GM12873 (cell line): ENCODE data around the gene UGT1A10.

ENCODE experiments used
- TF ChIP-seq, protein P1 (sequence below): IDR thresholded peaks from 2 replicates; pipeline ENCODE4 v1.5.1; 2012; ENCODE audit warnings: low read depth, mild to moderate bottlenecking, moderate library complexity, low read length, control low read depth; ENCODE audit not compliant: insufficient read depth; ENCODE audit errors: missing control alignments

Gene UGT1A10

DNA sequence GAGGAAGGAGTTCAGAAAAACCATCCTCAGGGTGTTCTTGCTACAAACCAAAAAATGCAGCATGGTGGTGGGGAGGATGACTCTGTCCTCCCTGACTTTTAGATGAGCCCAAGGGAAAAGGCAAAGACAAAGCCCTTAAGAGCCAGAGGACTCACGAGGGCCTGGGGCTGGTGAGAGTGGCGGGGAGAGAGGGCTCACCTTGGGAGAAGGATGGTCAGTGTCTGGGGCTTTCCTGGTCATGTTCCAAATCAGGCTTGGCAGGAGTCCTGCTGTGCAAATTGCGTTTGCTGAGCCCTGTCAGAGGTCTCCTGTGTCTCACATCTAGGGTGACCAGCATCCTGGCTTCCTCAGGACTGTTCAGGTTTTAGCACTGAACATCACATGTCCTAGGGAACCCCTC is 128.5 kb downstream of the UGT1A10 start:
- TF ChIP-seq, protein P1, sequence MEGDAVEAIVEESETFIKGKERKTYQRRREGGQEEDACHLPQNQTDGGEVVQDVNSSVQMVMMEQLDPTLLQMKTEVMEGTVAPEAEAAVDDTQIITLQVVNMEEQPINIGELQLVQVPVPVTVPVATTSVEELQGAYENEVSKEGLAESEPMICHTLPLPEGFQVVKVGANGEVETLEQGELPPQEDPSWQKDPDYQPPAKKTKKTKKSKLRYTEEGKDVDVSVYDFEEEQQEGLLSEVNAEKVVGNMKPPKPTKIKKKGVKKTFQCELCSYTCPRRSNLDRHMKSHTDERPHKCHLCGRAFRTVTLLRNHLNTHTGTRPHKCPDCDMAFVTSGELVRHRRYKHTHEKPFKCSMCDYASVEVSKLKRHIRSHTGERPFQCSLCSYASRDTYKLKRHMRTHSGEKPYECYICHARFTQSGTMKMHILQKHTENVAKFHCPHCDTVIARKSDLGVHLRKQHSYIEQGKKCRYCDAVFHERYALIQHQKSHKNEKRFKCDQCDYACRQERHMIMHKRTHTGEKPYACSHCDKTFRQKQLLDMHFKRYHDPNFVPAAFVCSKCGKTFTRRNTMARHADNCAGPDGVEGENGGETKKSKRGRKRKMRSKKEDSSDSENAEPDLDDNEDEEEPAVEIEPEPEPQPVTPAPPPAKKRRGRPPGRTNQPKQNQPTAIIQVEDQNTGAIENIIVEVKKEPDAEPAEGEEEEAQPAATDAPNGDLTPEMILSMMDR: no peak

DNA sequence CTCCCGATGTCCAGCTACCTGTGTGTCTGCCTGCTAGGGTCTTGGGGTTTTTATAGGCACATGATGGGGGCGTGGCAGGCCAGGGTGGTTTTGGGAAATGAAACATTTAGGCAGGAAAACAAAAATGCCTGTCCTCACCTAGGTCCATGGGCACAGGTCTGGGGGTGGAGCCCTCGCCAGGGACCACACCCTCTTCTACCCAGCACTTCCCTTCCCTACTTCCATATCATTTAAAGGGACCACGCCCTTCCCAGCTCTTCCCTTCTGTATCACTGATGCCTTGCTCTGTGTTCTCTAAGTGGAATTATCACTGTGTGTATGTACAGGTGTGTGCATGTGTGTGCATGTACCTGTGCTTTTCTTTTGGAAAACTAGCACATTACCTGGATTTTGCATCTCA is 130.2 kb downstream of the UGT1A10 start:
- TF ChIP-seq, protein P1: no peak

DNA sequence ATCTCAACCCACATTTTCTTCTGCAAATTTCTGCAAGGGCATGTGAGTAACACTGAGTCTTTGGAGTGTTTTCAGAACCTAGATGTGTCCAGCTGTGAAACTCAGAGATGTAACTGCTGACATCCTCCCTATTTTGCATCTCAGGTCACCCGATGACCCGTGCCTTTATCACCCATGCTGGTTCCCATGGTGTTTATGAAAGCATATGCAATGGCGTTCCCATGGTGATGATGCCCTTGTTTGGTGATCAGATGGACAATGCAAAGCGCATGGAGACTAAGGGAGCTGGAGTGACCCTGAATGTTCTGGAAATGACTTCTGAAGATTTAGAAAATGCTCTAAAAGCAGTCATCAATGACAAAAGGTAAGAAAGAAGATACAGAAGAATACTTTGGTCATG is 131.8 kb downstream of the UGT1A10 start:
- TF ChIP-seq, protein P1: no peak

DNA sequence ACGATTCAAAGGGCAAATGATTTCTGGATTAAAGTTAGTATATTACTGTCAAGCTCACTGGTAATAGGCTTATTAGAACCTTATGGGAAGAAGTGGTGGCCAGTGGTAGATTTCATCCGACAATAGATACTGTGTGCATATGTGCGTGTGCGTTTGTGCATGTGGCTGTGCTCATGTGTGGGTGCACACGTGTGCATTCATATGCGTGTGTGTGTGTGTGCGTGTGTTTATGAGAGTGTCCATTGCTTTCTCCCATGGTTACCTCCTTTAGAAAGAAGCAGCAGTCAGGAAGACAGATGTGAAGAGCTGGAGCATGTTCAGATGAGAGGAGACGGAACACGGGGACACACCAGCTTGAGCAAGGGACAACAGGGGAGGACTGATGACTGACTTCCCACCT is 133.0 kb downstream of the UGT1A10 start:
- TF ChIP-seq, protein P1: no peak

DNA sequence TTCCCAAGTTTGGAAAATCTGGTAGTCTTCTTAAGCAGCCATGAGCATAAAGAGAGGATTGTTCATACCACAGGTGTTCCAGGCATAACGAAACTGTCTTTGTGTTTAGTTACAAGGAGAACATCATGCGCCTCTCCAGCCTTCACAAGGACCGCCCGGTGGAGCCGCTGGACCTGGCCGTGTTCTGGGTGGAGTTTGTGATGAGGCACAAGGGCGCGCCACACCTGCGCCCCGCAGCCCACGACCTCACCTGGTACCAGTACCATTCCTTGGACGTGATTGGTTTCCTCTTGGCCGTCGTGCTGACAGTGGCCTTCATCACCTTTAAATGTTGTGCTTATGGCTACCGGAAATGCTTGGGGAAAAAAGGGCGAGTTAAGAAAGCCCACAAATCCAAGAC is 135.9 kb downstream of the UGT1A10 start:
- TF ChIP-seq, protein P1: no peak

DNA sequence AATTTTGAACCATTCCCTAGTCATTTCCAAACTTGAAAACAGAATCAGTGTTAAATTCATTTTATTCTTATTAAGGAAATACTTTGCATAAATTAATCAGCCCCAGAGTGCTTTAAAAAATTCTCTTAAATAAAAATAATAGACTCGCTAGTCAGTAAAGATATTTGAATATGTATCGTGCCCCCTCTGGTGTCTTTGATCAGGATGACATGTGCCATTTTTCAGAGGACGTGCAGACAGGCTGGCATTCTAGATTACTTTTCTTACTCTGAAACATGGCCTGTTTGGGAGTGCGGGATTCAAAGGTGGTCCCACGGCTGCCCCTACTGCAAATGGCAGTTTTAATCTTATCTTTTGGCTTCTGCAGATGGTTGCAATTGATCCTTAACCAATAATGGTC is 136.3 kb downstream of the UGT1A10 start:
- TF ChIP-seq, protein P1: no peak

DNA sequence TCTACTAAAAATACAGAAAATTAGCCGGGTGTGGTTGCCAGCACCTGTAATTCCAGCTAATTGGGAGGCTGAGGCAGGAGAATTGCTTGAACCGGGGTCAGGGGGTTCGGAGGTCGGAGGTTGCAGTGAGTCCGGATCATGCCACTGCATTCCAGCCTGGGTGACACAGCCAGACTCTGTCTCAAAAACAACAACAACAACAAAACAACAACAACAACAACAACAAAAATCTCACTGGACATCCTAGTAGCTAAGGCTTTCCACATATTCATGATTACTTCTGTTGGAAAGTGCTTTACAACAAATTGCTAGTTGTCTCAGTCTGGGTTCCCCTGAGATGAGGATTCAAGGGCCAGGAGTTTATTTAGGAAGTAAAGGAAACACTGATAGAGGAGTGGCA is 137.6 kb downstream of the UGT1A10 start:
- TF ChIP-seq, protein P1: no peak
